Temporal lobe (tissue), 1 donor: ENCODE results near the gene PAQR6. TPM values are rescaled to one million over a fixed set of nuclear protein-coding genes. Genes with fewer than 3 reads are reported as not detected.

Experiments
- total RNA-seq: library from RNA; depleted of rRNA; stranded (reverse); fragments of >200 nt; gene quantifications from one replicate; pipeline ENCODE4 v1.2.3, GENCODE V29; 2014

PAQR6 gene
- total RNA-seq, 1 donor from 2014 or later, result 4.7 TPM

Other genes starting within 250 kb of the PAQR6 start
- gene SSR2, start 227.1 kb downstream of the PAQR6 start, total RNA-seq, result 177 TPM
- gene UBQLN4, start 194.3 kb downstream of the PAQR6 start, total RNA-seq, result 28.8 TPM
- gene LAMTOR2, start 193.3 kb downstream of the PAQR6 start, total RNA-seq, result 37.9 TPM
- not detected for gene RAB25, start 186.9 kb downstream of the PAQR6 start, total RNA-seq
- gene MEX3A, start 165.6 kb downstream of the PAQR6 start, total RNA-seq, result 44.0 TPM
- gene LMNA, start 133.3 kb downstream of the PAQR6 start, total RNA-seq, result 20.4 TPM
- gene SEMA4A, start 94.5 kb downstream of the PAQR6 start, total RNA-seq, result 24.8 TPM
- 10.6 TPM for gene SLC25A44, start 54.0 kb downstream of the PAQR6 start, total RNA-seq
- 29.0 TPM for gene PMF1, start 35.0 kb downstream of the PAQR6 start, total RNA-seq
- gene BGLAP, start 5.9 kb downstream of the PAQR6 start, total RNA-seq, result 0.25 TPM
- gene SMG5, start 34.8 kb upstream of the PAQR6 start, total RNA-seq, result 27.5 TPM
- 0.98 TPM for gene TMEM79, start 36.3 kb upstream of the PAQR6 start, total RNA-seq
- 8.9 TPM for gene GLMP, start 47.6 kb upstream of the PAQR6 start, total RNA-seq
- gene VHLL, start 51.3 kb upstream of the PAQR6 start, total RNA-seq, result 0.25 TPM
- gene CCT3, start 90.2 kb upstream of the PAQR6 start, total RNA-seq, result 267 TPM
- gene TSACC, start 90.5 kb upstream of the PAQR6 start, total RNA-seq, result not detected
- gene RHBG, start 121.2 kb upstream of the PAQR6 start, total RNA-seq, result not detected